Measurements from ENCODE around the gene ASCL5. TPM values are rescaled to one million over a fixed set of nuclear protein-coding genes. Genes with fewer than 3 reads are reported as not detected.

ASCL5 gene
- total RNA-seq, 2 donors from 2014 or later = not detected

DNA sequence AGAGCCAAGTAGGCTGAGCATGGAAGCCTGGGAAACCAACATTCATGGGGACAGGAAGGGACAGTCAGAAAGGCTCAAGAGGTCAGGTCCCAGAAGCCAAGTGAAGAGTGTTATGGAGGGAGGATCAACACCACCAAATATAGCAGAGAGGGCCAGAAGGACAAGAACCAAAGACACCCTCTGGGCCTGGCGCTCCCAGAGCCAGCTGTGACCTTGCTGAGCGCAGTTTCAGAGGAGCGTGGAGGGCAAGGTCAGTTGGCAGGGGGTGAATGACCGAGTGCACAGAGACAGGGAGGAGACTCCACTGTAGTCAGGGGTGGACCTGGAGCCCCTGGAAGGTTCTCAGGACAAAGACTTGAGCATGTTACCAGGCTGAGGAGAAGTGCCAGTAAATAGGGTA is 4.4 kb upstream of the ASCL5 start:
- H3K4me3 ChIP-seq = no peak overlapping the region
- peaks cover 18% of the 10 kb centered on the region for H3K36me3 ChIP-seq
- DNase-seq (ENCODE audit: low spot score) = no peak
- H3K9me3 ChIP-seq = no peaks in the 10 kb centered on the region
- no peaks in the 10 kb centered on the region for H3K4me1 ChIP-seq (ENCODE audit: control insufficient read depth in 1 of 2, low read depth in 2 of 2)
- ATAC-seq (ENCODE audit: insufficient number of reproducible peaks, low FRiP score, low read depth) = no peak
- no peaks in the 10 kb centered on the region for H3K27me3 ChIP-seq (replicated peaks; ENCODE audit: insufficient read depth)
- TF ChIP-seq CTCF (IDR thresholded peaks at IDR 0.05) = no peak
- H3K27ac ChIP-seq = no peak overlapping the region

DNA sequence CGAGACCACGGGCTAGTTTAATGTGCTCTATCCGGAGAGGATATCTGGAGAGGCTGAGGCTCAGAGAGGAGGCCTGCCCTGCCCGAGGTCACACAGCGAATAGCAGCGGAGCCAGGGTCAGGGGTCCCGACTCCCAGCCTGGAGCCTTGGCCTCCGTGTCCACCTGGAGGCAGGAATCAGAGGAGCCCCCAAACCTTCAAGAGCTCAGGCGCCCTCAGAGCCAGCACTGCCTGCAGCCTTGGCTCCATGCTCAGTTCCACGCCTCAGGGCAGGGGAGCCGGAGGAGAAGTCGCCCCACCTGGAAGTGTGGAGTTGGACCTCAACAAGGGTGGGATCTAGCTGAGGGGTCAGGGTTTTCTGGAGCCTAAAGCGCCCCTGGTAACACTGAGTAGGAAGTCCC is 2.0 kb upstream of the ASCL5 start:
- Histone ChIP-seq H3K27me3 (replicated peaks; ENCODE audit: insufficient read depth) (no peaks in the 10 kb centered on the region), H3K9me3 (no peaks in the 10 kb centered on the region), H3K4me3 (no peak overlapping the region), H3K4me1 (ENCODE audit: control insufficient read depth in 1 of 2, low read depth in 2 of 2) (no peaks in the 10 kb centered on the region), H3K36me3 (peaks cover under 1% of the 10 kb centered on the region), H3K27ac (no peak overlapping the region)
- ATAC-seq (ENCODE audit: insufficient number of reproducible peaks, low FRiP score, low read depth) (no peak), DNase-seq (ENCODE audit: low spot score) (no peak)
- no peak for TF ChIP-seq CTCF (IDR thresholded peaks at IDR 0.05)

GRCh38 chr1:201128476-201128875 is 1.5 kb upstream of the ASCL5 start:
- Histone ChIP-seq H3K36me3 (no peaks in the 10 kb centered on the region), H3K9me3 (no peaks in the 10 kb centered on the region), H3K27me3 (replicated peaks; ENCODE audit: insufficient read depth) (no peaks in the 10 kb centered on the region), H3K4me1 (ENCODE audit: control insufficient read depth in 1 of 2, low read depth in 2 of 2) (no peaks in the 10 kb centered on the region), H3K27ac (no peak overlapping the region), H3K4me3 (no peak overlapping the region)
- ATAC-seq (ENCODE audit: insufficient number of reproducible peaks, low FRiP score, low read depth) = no peak
- TF ChIP-seq CTCF (IDR thresholded peaks at IDR 0.05) = no peak
- DNase-seq (ENCODE audit: low spot score) = no peak

GRCh38 chr1:201127755-201128455 is 921 bp upstream of the ASCL5 start:
- no peak for TF ChIP-seq CTCF (IDR thresholded peaks at IDR 0.05)
- Histone ChIP-seq H3K36me3 (no peaks in the 10 kb centered on the region), H3K4me1 (ENCODE audit: control insufficient read depth in 1 of 2, low read depth in 2 of 2) (no peaks in the 10 kb centered on the region), H3K9me3 (no peaks in the 10 kb centered on the region), H3K27ac (no peak overlapping the region), H3K4me3 (no peak overlapping the region), H3K27me3 (replicated peaks; ENCODE audit: insufficient read depth) (no peaks in the 10 kb centered on the region)
- DNase-seq (ENCODE audit: low spot score) (no peak), ATAC-seq (ENCODE audit: insufficient number of reproducible peaks, low FRiP score, low read depth) (no peak)

- Histone ChIP-seq H3K27ac (no peak overlapping the region), H3K27me3 (replicated peaks; ENCODE audit: insufficient read depth) (no peaks in the 10 kb centered on the region), H3K36me3 (no peaks in the 10 kb centered on the region), H3K9me3 (no peaks in the 10 kb centered on the region), H3K4me1 (ENCODE audit: control insufficient read depth in 1 of 2, low read depth in 2 of 2) (no peaks in the 10 kb centered on the region), H3K4me3 (no peak overlapping the region)
- ATAC-seq (ENCODE audit: insufficient number of reproducible peaks, low FRiP score, low read depth) (no peak), DNase-seq (ENCODE audit: low spot score) (no peak)
- TF ChIP-seq CTCF (IDR thresholded peaks at IDR 0.05) = no peak
Observed at GRCh38 chr1:201126463-201126831, 537 bp downstream of the ASCL5 start.

Data from thoracic aorta (tissue), 2 donors.